Duodenal mucosa (tissue), 2 donors: ENCODE data around the gene GPATCH8.

Experiments used
- H3K27ac ChIP-seq: one replicate; pipeline ENCODE4 v1.7.0; 2013; ENCODE audit warnings: low read depth, low read length
- H3K27me3 ChIP-seq, 2 donors: one replicate each; pipeline ENCODE4 v1.7.0; 2013; ENCODE audit warnings: low read length in 2 of 2, control low read depth in 1 of 2; ENCODE audit not compliant: insufficient read depth in 2 of 2, control insufficient read depth in 1 of 2
- H3K36me3 ChIP-seq, 2 donors: one replicate each; pipeline ENCODE4 v1.7.0; 2013; ENCODE audit warnings: low read length in 2 of 2, control low read depth in 1 of 2; ENCODE audit not compliant: insufficient read depth in 2 of 2, control insufficient read depth in 1 of 2
- H3K4me1 ChIP-seq, 2 donors: one replicate each; pipeline ENCODE4 v1.7.0; 2013; ENCODE audit warnings: low read length in 2 of 2, control low read depth in 1 of 2; ENCODE audit not compliant: insufficient read depth in 2 of 2, control insufficient read depth in 1 of 2
- H3K4me3 ChIP-seq, 2 donors: one replicate each; pipeline ENCODE4 v1.7.0; 2013; ENCODE audit warnings: low read length in 2 of 2, low read depth in 1 of 2
- H3K9ac ChIP-seq, 2 donors: one replicate each; pipeline ENCODE4 v1.7.0; 2013; ENCODE audit warnings: low read length in 2 of 2, low read depth in 1 of 2
- H3K9me3 ChIP-seq, 2 donors: one replicate each; pipeline ENCODE4 v1.7.0; 2013; ENCODE audit warnings: low read length in 2 of 2, control low read depth in 1 of 2; ENCODE audit not compliant: control insufficient read depth in 1 of 2

Gene GPATCH8

GRCh38 chr17:44387804-44388203, 115.4 kb downstream of the GPATCH8 start:
- no peak overlapping the region for H3K27ac ChIP-seq
- peaks cover 14 to 21% of the 10 kb centered on the region in 2 donors for H3K4me1 ChIP-seq
- no peak overlapping the region for H3K9ac ChIP-seq
- H3K36me3 ChIP-seq, result no peaks in the 10 kb centered on the region
- peaks cover 10 to 21% of the 10 kb centered on the region in 2 donors for H3K27me3 ChIP-seq
- no peak overlapping the region for H3K4me3 ChIP-seq
- no peaks in the 10 kb centered on the region for H3K9me3 ChIP-seq

DNA sequence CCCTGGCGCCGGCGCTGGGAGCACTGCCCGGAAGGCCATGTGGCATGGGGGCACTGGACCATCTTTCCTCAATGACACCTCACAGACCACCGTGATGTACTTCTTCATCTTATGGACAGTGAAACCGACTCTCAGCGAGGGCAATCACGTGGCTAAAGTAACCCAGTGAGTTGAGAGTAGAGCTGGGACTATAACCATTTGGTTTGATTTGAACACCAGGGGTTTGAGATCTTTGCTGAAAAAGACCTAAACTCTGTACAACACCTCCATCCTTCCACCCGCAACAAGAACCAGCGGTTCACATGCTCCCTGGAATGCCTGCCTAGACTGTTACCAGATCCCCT, 117.1 kb downstream of the GPATCH8 start:
- H3K4me3 ChIP-seq, result no peak overlapping the region
- H3K27ac ChIP-seq, result no peak overlapping the region
- H3K4me1 ChIP-seq, result peaks cover 14 to 21% of the 10 kb centered on the region in 2 donors
- no peaks in the 10 kb centered on the region for H3K36me3 ChIP-seq
- H3K27me3 ChIP-seq, result peaks cover 14 to 28% of the 10 kb centered on the region in 2 donors
- no peaks in the 10 kb centered on the region for H3K9me3 ChIP-seq
- peak overlapping the region in 1 of 2 donors; percentile 59 for H3K9ac ChIP-seq

- Histone ChIP-seq H3K4me3 (peak overlapping the region; percentile 63 to 71), H3K27ac (no peak overlapping the region), H3K4me1 (peaks cover 14 to 21% of the 10 kb centered on the region in 2 donors), H3K9ac (peak overlapping the region; percentile 44 to 59), H3K9me3 (no peaks in the 10 kb centered on the region), H3K27me3 (peaks cover 14 to 28% of the 10 kb centered on the region in 2 donors), H3K36me3 (no peaks in the 10 kb centered on the region)
Measured at GRCh38 chr17:44385287-44386181, 117.7 kb downstream of the GPATCH8 start.

- H3K4me1 ChIP-seq, result peaks cover 14 to 21% of the 10 kb centered on the region in 2 donors
- peak overlapping the region in 1 of 2 donors; percentile 59 for H3K9ac ChIP-seq
- peak overlapping the region; percentile 63 to 71 for H3K4me3 ChIP-seq
- no peak overlapping the region for H3K27ac ChIP-seq
- no peaks in the 10 kb centered on the region for H3K9me3 ChIP-seq
- H3K27me3 ChIP-seq, result peaks cover 14 to 28% of the 10 kb centered on the region in 2 donors
- H3K36me3 ChIP-seq, result no peaks in the 10 kb centered on the region
Measured at GRCh38 chr17:44384823-44385286, 118.4 kb downstream of the GPATCH8 start.

GRCh38 chr17:44384281-44384822, 118.9 kb downstream of the GPATCH8 start:
- H3K27me3 ChIP-seq, result peaks cover 14 to 28% of the 10 kb centered on the region in 2 donors
- H3K27ac ChIP-seq, result no peak overlapping the region
- H3K9me3 ChIP-seq, result no peaks in the 10 kb centered on the region
- peaks cover 14 to 18% of the 10 kb centered on the region in 2 donors for H3K4me1 ChIP-seq
- no peak overlapping the region for H3K9ac ChIP-seq
- no peak overlapping the region for H3K4me3 ChIP-seq
- H3K36me3 ChIP-seq, result no peaks in the 10 kb centered on the region

DNA sequence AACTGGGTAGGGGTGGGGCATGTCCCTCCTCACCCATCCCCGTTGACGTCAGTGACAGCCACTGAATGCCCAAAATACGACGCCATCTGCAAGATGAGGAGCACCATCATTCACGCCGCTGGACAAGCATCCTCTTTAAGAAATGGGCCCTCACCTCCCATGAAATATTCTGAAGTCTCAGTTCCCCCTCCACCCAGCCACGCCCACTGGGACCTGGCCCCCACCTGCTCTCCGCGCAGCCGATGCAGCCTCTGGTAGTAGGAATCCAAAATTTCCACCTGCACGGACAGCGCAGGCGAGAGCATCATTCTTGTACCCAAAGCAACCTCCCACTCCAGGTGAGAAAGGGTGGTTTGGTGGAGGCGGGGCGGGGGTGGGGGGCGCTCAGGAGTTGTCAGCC, 119.3 kb downstream of the GPATCH8 start:
- no peak overlapping the region for H3K27ac ChIP-seq
- H3K9me3 ChIP-seq, result no peaks in the 10 kb centered on the region
- H3K27me3 ChIP-seq, result peaks cover 14 to 28% of the 10 kb centered on the region in 2 donors
- H3K4me3 ChIP-seq, result no peak overlapping the region
- no peaks in the 10 kb centered on the region for H3K36me3 ChIP-seq
- peaks cover 14% of the 10 kb centered on the region in 2 donors for H3K4me1 ChIP-seq
- no peak overlapping the region for H3K9ac ChIP-seq

DNA sequence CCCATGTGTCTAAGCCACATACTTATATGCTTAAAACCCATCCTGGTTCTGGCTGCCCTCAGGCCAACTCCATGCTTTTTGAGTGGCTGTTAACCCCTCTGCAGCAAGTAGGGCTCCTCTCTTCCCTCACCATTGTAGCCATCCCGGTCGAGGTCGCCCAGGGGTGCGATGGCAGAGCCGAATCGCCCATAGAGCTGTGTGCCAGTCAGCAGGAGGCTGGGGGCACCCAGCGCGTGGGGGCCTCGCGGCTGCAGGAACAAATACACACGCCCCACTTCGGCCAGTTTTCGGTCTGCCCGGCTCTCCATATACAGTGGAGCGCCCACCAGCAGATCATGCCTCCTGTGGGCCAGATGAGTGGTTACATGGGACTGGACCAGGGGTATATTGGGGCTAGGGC, 119.8 kb downstream of the GPATCH8 start:
- peaks cover 14% of the 10 kb centered on the region in 2 donors for H3K4me1 ChIP-seq
- no peak overlapping the region for H3K9ac ChIP-seq
- H3K36me3 ChIP-seq, result no peaks in the 10 kb centered on the region
- no peaks in the 10 kb centered on the region for H3K9me3 ChIP-seq
- no peak overlapping the region for H3K4me3 ChIP-seq
- H3K27me3 ChIP-seq, result peaks cover 14 to 28% of the 10 kb centered on the region in 2 donors
- no peak overlapping the region for H3K27ac ChIP-seq

DNA sequence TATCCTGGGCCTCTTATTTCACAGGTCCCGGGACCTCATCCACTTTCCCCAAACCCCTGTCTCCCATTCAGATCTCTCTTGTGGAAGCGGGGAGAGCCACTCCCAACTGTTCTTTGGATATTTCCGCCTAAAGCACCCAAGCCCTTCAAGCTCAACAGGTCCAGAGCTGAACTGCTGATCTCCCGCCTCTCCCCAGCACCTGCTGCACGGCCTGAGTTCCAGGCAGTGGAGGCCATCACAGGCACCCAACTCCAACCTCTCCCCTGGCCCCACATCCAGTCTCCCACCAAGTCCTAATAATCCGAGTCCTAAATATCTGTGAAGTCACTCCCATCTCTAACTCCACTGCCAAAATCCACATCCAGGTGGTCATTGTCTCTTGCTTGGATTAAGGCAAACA, 120.3 kb downstream of the GPATCH8 start:
- Histone ChIP-seq H3K27ac (no peak overlapping the region), H3K4me1 (peaks cover 14% of the 10 kb centered on the region in 2 donors), H3K36me3 (no peaks in the 10 kb centered on the region), H3K4me3 (no peak overlapping the region), H3K9me3 (no peaks in the 10 kb centered on the region), H3K9ac (no peak overlapping the region), H3K27me3 (peaks cover 14 to 28% of the 10 kb centered on the region in 2 donors)

- H3K4me1 ChIP-seq, result peaks cover 14% of the 10 kb centered on the region in 2 donors
- H3K36me3 ChIP-seq, result no peaks in the 10 kb centered on the region
- peaks cover 14 to 28% of the 10 kb centered on the region in 2 donors for H3K27me3 ChIP-seq
- no peak overlapping the region for H3K4me3 ChIP-seq
- H3K9me3 ChIP-seq, result no peaks in the 10 kb centered on the region
- H3K9ac ChIP-seq, result no peak overlapping the region
- no peak overlapping the region for H3K27ac ChIP-seq
Measured at GRCh38 chr17:44381810-44382305, 121.3 kb downstream of the GPATCH8 start.

DNA sequence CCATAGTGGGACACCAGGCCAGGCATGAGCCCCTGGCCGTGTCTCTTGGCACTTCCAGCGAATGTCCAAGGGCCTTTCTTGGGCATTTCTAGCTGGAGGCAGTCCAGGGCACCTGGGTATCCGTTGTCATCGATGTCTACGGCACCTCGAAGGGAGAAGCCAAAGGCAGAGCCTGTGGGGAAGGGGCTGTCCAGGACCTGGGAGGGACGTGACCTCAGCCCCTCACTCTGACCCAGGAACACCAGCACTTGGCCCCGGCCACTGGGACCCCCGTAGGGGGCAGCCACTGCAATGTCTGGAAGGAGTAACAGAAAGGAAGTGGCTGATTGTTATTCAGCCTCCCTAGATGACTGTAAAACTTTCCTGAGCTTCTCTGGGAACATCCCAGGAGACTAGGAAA, 122.4 kb downstream of the GPATCH8 start:
- Histone ChIP-seq H3K4me1 (peaks cover 8 to 10% of the 10 kb centered on the region in 2 donors), H3K27ac (no peak overlapping the region), H3K9ac (no peak overlapping the region), H3K4me3 (no peak overlapping the region), H3K9me3 (no peaks in the 10 kb centered on the region), H3K27me3 (peaks cover 21% of the 10 kb centered on the region in 2 donors), H3K36me3 (no peaks in the 10 kb centered on the region)
